Measurements from ENCODE around the gene DLGAP1. TPM values are rescaled to one million over a fixed set of nuclear protein-coding genes. Genes with fewer than 3 reads are reported as not detected.

Gene DLGAP1
- total and polyA plus RNA-seq, 2 of the 13 experiments (the other 11 are each of a cell fraction or from before 2014, with no cell fraction given): 0.01 TPM; not detected in 1

DNA sequence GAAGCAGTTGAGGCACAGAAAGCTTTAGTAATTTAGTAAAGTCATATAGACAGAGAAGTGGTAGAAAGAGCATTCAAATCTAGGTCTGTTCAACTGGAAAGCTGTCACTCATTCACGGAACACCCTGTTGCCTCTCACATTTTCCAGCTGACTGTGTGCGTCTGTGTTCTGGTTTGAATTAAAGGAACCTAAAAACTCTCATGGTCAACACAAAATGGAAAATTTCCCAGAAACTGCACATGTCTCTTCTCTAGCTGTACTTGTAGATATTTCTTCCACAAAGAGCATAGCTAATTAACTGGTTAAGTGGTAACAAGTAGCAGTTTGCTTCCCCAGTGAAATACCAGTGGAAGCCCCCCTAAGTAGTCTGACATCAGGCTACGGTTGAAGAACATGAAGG is 614.3 kb downstream of the DLGAP1 start:
- 14% methylated on average over 3 of the region's 3 CpGs for WGBS (ENCODE audit: low lambda C conversion rate)
- H3K36me3 ChIP-seq (replicated peaks in 1 of 2; ENCODE audit: control insufficient read depth in 1 of 2, insufficient read depth in 2 of 2, low read length in 2 of 2): no peaks in the 10 kb centered on the region
- H3K9me3 ChIP-seq (ENCODE audit: low read length): no peaks in the 10 kb centered on the region
- TF ChIP-seq ZNF772 (CRISPR knock-in tag; IDR thresholded peaks at IDR 0.05): no peak
- TF ChIP-seq ZNF570 (CRISPR knock-in tag; IDR thresholded peaks at IDR 0.05; ENCODE audit: borderline replicate concordance): no peak
- TF ChIP-seq ZSCAN30 (CRISPR knock-in tag; IDR thresholded peaks at IDR 0.05): no peak
- TF ChIP-seq, protein P1, sequence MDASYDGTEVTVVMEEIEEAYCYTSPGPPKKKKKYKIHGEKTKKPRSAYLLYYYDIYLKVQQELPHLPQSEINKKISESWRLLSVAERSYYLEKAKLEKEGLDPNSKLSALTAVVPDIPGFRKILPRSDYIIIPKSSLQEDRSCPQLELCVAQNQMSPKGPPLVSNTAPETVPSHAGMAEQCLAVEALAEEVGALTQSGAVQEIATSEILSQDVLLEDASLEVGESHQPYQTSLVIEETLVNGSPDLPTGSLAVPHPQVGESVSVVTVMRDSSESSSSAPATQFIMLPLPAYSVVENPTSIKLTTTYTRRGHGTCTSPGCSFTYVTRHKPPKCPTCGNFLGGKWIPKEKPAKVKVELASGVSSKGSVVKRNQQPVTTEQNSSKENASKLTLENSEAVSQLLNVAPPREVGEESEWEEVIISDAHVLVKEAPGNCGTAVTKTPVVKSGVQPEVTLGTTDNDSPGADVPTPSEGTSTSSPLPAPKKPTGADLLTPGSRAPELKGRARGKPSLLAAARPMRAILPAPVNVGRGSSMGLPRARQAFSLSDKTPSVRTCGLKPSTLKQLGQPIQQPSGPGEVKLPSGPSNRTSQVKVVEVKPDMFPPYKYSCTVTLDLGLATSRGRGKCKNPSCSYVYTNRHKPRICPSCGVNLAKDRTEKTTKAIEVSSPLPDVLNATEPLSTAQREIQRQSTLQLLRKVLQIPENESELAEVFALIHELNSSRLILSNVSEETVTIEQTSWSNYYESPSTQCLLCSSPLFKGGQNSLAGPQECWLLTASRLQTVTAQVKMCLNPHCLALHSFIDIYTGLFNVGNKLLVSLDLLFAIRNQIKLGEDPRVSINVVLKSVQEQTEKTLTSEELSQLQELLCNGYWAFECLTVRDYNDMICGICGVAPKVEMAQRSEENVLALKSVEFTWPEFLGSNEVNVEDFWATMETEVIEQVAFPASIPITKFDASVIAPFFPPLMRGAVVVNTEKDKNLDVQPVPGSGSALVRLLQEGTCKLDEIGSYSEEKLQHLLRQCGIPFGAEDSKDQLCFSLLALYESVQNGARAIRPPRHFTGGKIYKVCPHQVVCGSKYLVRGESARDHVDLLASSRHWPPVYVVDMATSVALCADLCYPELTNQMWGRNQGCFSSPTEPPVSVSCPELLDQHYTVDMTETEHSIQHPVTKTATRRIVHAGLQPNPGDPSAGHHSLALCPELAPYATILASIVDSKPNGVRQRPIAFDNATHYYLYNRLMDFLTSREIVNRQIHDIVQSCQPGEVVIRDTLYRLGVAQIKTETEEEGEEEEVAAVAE (CRISPR knock-in tag; IDR thresholded peaks at IDR 0.05; ENCODE audit: borderline replicate concordance): no peak
- TF ChIP-seq ZNF703 (CRISPR knock-in tag; IDR thresholded peaks at IDR 0.05; ENCODE audit: borderline replicate concordance): no peak
- TF ChIP-seq ZNF12 (CRISPR knock-in tag; IDR thresholded peaks at IDR 0.05): no peak
- H3K4me2 ChIP-seq (ENCODE audit: low read depth, low read length): no peak overlapping the region
- intact Hi-C loops (cut with micrococcal nuclease; ENCODE audit: unreplicated experiment): no loop called here
- no peaks in the 10 kb centered on the region for H3K27me3 ChIP-seq (ENCODE audit: control insufficient read depth in 1 of 2, insufficient read depth in 2 of 2, low read length in 2 of 2)
- no peaks in the 10 kb centered on the region for H3K79me2 ChIP-seq (ENCODE audit: insufficient read depth, low read length)
- FAIRE-seq (no peak), ATAC-seq (no peak), DNase-seq (ENCODE audit: low spot score) (no peak)
- in situ Hi-C loops (cut with HindIII; ENCODE audit: extremely low pct_ligation_motif_present, low pct_unique_long_range_greater_than_20kb): no loop called here
- BruUV-seq (replicated peaks): no TSS peak
- no peak overlapping the region for H3K4me3 ChIP-seq (replicated peaks in 1 of 3; ENCODE audit: insufficient read depth in 1 of 3, low read depth in 2 of 3, low read length in 3 of 3)
- H3K4me1 ChIP-seq (ENCODE audit: insufficient read depth, low read length): no peaks in the 10 kb centered on the region
- ChIA-PET CTCF (ENCODE audit: low intra/inter-chr PET ratio, low total read pairs) (no interaction called here), POLR2A (no interaction called here)
- H4K20me1 ChIP-seq (ENCODE audit: insufficient read depth, low read length): no peaks in the 10 kb centered on the region
- no peak overlapping the region for H3K9ac ChIP-seq (ENCODE audit: insufficient read depth, low read depth, low read length)
- H3K27ac ChIP-seq (ENCODE audit: extremely low read length, insufficient read depth, low read length): no peak overlapping the region
- H2AFZ ChIP-seq (ENCODE audit: low read length): no peak overlapping the region

Measured in HepG2 (cell line).